ELR (cell line): ENCODE data around the gene FALEC.
A peak's percentile ranks its signal among the peaks of the same experiment; 100 is the strongest.

ENCODE experiments used
- DNase-seq: peaks from one replicate; pipeline ENCODE4 v3.0.0-alpha.2; 2015; ENCODE audit warnings: low read depth

FALEC gene

DNA sequence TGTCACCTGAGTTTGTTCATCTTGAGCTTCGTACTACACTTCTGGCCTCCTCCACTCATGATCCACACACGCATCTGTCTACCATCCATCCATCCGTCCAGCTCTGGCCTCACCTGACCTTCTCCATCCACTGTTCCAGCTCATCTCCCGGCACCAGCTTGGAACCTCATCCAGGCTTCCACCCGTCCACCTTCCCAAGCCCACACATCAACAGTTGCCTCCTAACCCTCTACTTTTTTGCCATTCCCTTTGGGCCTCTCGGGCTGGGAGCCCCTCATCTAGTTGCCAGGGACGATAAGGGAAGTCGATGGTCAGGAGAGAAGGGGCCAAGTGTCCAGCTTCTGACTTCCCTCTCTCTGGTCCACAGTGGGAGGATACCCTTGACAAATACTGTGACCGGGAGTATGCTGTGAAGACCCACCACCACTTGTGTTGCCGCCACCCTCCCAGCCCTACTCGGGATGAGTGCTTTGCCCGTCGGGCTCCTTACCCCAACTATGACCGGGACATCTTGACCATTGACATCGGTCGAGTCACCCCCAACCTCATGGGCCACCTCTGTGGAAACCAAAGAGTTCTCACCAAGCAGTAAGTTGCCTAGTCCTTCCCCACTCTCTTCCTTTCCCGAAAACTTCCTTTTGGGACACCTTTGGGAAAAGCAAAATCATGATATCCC, 3.4 kb upstream of the FALEC start:
- no peak for DNase-seq

DNA sequence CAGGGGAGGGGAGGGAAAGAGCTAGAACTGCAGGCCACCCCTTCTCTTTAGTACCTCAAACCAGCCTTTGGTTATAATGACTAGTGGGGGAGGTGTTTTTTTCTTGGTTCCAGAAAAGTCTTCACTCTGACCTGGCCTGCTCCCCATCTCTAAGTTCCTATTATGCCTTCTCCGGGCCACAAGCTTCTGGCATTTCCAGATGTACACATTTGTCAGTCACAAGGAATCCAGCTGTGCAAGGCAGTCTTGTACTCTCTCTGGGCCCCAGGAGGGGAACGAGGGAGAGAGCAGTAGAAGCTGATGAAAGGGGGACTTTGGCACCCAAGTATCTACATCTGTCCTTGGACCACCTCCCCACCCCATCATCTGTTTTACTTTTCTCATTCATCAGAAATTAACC, 2.7 kb upstream of the FALEC start:
- no peak for DNase-seq

DNA sequence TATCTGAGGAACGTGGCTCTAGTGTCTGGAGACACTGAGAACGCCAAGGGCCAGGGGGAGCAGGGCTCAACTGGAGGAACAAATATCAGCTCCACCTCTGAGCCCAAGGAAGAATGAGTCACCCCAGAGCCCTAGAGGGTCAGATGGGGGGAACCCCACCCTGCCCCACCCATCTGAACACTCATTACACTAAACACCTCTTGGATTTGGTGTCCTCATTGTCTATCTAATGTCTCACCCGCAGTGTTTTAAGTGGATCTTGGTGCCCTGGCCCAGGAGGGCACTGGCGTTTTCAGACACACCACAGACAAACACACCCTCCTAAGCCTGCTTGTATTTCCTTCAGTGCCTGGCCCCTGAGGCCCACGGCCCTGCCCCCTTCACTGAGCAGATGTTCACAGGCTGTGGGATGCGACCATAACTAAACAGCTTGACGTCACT, 2.2 kb upstream of the FALEC start:
- DNase-seq: peak; percentile 57

DNA sequence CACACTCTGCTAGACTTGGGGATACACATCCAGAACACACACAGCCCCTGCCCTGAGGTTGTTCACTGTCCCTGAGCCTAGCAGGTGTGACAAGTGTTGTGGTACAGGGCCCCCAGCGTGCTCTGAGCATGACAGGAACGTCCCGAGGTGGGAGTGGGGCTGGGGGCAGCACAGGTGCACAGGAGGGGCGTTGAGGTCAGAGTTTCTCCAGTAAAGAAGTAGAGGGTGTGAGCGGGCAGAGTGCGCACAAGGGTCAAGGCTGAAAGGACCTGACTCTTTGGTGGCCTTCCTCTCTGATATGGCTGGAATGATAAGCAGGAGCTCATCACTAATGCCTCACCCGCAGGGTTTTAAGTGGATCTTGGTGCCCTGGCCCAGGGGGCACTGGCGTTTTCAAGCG, 1.3 kb upstream of the FALEC start:
- no peak for DNase-seq

DNA sequence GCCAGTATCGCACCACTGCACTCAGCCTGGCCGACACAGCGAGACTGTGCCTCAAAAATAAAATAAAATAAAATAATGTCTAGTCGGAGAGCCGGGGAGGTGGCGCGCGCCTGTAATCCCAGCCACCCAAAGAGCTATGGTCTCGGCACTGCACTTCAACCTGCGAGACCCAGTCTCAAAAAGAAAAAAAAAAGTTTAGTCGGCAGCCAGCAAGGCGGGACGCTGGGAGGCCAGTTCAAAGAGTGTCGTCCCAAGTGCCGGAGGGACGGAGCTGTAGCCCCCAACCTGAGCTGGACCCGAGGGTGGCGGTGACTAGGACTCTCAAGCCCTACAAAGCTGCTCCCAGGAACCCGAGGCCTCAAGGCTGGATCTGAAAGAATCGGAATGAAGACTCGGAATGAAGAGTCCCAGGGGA, 632 bp upstream of the FALEC start:
- no peak for DNase-seq

DNA sequence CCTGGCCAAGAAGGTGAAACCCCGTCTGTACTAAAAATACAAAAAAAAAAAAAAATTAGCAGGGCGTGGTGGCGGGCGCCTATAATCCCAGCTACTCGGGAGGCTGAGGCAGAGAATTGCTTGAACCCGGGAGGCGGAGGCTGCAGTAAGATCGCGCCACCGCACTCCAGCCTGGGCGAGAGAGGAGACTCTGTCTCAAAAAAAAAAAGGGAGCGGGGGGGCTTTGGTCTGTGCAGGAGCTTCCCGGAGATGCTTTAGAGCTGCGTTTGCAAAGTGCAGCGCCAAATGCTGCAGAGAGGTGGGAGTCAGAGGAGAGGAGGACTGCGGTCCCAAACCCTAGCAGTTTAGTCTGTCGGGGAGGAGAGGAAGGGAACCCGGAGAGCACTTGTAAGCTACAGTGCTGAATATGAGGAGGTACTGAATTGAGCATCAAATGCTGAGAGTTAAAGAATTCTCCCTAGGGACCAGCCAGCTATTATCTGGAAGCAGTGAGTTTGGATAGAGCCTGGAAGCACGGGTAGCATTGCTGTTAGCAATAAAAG, 569 bp downstream of the FALEC start:
- peak; percentile 42 for DNase-seq

DNA sequence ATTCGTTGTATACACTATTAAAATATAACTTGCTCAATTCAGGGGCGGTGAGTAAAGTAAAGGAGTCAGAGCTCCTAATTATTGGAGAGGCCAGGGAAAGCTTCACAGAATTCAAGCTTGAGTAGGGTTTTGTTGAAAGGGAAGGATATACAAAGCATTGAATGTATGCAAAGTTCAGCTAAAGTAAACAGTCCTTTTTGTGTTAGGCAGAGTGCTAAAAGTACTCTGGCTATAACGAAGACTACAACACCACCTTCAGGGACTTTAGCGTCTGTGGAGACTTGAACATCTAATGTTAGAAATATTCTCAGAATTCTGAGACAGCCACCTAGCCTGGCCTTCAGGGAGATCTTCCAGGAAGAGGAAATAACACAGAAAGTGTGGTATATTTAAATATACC, 1.1 kb downstream of the FALEC start:
- no peak for DNase-seq

DNA sequence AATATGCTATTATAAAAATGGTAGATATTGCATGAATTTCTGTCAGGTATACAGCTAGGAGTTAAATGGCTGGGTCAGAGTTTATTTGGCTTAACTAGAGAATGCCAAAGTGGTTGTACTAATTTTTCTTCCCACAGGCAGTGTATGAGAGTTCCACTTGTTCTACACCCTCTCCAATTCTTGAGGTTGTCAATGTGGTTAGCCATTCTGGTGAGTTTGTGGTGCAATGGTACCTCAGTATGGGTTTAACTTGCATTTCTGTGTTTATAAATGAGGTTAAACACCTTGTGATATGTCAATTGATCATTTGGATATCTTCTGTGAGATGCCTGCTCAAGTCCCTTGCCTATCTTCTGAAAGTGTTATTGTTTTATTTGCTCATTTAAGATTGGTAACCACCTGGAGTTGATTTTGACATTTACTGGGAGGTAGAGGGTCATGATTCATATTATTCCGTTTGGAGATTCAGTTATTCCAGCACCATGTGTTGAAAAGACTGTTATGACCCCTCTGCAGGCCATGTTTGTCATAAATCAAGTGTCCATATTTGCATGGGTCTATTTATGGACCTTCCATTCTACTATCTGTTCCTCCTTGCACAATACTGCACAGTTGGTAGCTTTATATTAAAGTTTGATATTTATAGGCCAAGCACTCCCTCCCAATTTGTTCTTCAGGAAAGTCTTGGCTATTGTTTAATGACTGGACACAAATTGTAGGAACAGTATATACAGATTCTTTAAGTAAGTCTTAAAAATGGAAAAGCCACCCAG, 5.8 kb downstream of the FALEC start:
- DNase-seq: no peak

DNA sequence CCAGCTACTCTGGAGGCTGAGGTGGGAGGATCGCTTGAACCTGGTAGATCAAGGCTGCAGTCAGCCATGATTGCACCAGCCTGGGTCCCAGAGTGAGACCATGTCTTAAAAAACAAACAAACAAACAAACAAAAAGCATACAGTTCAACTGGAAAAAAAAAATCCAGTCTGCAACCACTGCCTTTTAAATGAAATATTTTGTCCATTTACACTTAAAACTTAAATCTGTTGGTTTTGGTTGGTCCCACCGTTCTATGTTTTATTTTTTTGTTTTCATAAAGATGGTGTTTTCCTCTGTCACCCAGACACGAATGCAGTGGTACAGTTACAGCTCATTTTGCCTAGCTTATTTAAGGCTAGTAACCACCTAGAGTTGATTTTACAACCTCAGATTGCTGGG, 9.8 kb downstream of the FALEC start:
- no peak for DNase-seq

DNA sequence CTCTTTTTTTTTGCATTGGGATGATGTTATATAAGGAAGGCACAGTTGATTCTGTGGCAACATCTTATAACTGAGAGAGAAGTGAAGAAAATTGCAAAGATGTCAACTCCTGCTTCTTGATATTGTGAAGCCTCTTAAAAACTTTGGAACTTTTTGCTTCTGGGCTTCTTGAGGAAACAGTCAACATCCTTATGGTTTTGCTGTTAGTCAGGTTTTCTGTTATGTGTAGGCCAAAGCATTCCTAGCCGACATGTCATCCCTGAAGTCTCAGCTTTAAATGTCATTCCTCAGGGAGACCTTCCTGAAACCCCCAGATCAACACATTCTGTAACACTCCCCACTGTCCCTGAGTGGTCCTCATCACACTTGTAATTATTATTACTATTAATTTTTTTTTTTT, 12.6 kb downstream of the FALEC start:
- DNase-seq: peak; percentile 85

DNA sequence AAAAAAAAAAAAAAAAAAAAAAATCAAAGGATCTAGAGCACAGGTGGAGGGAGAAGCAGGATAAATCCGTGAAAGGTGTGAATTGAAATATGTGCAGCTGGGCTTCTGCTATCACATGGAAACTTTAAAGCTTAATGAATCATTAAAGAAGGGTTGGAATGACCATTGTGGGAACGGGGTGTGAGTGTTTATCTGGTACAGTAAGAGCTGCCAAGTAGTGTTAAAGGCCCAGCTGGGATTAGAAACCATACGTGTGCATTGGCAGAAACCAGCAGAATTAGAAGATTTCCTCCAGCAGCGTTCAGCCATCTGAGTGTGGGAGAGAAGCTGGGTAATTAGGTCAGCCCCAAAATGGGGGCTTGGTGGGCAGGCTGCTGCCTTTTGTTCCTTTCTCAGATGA, 13.5 kb downstream of the FALEC start:
- DNase-seq: peak; percentile 46

DNA sequence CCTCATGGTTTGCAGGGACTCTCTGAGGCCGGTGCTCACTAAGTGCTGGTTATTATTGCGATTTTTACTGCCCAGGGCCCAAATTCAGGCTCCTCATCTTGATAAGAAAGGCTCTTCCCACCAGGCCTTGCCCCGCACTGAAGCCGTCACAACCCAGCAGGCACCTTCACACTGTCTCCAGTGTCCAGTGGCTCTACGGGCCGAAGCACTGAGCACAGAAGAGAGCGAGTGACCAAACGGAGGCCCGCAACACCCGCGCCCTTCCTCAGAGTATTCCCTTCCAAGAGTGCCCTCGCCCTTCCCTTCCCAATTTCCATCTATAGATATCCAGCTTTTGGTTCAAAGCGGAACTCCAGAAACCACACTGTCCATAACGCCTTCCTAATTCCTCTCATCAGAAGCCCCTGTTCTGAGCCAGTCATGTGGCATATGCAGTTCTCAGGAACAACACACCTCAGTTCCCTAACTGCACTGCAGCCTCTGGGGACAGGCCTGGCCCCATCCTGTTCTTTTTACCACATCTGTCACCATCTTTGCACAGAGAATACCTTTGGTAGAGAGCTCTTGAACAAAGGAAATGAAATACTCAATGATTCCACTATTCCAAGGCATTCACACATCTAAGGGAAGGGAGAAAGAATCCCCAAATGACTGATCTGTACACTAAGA, 15.1 kb downstream of the FALEC start:
- DNase-seq: no peak

DNA sequence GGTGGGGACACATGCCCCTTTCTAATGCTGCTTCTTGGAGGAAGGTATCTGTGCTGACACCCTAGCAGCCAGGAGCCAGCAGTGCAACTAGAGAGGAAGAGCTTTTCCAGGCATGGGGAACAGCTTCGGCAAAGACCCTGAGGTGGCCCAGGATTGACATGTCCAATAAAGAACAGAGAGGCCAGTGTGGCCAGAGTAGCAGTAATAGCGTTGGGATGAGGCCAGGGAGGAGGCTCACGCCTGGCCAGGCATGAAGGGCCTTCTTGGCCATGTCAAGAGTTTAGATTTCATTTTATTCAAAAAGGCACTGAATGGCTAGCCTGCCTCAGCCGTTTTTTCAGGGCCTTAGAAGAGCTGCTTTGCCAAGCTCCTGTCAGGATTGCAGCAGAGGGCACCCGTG, 17.3 kb downstream of the FALEC start:
- DNase-seq: no peak

DNA sequence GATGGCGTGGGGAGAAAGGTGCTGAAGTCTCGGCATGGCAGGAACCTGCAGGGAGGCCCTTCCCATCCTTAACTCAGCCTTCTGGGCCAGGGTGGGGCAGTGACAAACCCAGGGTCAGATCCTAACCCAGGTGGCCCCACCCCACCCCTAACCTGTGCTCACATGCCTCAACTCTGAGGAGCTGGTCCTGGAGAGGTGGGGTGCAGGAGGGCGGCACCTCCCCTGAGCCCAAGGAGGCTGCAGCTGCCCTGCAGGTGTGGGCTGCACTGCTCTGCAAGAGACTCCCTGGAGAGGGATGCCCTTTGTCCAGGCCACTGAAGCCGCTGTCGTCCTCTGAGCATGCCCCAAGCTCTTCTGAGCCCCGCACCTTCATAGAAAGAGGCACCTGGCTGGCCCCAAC, 18.4 kb downstream of the FALEC start:
- DNase-seq: no peak

DNA sequence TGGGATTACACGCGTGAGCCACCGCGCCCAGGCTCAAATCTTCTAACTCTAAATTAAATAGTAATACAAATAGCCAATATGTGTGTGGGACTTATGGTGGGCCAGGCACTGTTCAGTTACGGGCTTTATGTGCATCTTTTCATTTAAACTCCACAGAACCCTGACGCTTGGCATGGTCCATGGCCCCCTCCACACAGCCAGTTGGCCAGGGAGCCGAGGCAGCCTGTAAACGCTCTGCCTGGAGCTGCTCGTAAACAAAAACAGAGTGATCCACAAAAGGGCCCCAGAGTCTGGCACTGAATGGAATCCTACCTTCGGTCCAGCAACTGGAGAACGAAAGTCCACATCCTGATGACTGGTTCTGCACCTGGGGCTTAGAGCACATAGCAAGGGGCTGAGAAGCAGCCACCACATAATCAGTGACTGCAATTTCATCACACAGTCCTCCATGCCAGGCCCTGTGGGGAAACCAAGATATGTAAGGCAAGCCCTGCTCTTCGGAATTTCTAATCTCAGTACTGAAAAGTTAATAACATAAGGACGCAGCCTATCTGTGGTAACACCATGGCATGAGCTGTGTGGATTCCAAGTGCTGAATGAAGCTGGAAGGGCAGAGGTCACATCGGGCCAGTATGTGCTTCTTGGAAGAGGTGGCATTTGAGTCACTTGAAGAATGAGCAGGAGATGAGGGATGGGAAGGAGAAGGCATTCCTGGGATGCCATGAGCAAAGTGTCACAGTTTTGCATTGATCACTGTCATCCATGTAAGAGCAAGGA, 20.1 kb downstream of the FALEC start:
- DNase-seq: peak; percentile 59

DNA sequence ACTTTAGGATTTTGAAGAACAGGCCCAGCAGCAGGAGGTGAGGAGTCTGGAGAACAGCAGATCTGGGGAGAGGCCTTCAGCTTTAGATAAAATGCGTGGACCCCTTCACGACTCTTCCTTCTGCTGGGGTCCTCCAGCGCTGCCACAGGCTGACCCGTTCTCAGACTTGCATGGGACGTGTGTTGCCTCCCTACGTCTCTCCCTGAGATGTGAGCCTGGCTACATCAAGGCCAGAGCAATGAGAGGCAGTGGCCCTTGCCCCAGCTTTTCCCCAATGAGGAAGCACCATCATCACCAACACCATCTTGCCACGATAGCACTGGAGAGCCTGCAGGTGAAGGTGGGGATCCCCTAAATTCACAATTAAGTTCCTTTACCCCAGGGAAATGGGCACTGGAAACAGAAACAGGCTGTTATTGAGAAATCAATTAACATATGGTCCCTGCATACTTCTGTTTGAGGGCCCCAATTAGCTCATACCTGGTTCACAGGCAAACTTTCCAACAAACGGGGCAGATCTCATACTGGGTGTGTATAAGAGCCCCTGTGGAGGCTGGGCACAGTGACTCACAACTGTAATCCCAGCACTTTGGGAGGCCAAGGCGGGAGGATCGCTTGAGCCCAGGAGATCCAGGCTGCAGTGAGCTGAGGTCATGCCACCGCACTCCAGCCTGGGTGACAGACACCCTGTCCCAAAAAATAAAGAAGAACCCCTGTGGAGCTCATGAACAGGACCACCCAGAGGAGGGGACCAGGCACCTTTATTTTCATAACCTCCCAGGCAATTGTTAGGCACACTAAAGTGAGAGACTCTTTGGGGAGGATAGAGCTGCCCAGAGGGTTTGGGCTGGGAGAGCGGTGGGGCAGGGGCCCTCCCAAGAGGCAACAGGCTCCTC, 21.5 kb downstream of the FALEC start:
- DNase-seq: no peak

DNA sequence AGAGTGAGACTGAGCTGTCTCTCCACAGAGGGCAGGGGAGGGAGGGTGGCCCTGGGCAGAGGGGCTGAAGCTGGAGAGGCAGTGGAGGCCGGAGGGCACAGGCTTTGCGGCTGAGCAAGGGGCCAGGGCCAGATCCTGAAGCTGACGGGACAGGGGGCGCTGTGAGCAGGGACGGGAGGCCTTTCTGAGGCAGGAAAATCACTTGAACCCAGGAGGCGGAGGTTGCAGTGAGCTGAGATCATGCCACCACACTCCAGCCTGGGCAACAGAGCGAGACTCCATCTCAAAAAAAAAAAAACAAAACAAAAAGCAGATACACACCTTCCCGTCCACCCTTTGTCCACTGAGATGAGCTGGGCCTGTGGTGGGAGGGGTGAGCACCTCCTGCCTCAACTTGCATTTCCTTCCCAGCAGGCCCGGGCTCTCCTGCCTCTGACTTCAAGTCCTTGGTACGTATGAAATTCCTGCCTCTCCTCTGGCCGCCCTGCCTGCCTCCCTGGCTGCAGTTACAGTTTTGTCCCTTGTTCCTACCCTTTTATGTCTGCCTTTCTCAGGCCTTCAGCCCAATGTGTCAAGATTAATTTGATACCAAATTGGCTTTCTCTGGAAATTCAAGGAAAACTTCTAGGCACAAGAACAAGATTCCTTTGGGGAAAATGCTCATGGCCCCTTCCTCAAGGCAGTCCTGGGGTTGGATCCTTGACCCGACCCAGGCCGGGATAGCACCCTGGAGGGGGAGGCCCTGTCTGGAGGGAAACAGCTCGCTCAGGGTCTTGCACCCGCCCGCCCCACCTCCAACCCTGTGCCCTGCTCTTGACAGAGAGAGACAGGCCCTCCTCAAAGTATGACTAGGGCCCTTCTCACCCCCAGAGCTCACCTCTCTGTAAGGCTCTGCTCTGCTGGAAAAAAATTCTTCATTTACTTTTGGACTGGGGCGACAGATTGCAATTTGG, 22.5 kb downstream of the FALEC start:
- DNase-seq: peak; percentile 65

DNA sequence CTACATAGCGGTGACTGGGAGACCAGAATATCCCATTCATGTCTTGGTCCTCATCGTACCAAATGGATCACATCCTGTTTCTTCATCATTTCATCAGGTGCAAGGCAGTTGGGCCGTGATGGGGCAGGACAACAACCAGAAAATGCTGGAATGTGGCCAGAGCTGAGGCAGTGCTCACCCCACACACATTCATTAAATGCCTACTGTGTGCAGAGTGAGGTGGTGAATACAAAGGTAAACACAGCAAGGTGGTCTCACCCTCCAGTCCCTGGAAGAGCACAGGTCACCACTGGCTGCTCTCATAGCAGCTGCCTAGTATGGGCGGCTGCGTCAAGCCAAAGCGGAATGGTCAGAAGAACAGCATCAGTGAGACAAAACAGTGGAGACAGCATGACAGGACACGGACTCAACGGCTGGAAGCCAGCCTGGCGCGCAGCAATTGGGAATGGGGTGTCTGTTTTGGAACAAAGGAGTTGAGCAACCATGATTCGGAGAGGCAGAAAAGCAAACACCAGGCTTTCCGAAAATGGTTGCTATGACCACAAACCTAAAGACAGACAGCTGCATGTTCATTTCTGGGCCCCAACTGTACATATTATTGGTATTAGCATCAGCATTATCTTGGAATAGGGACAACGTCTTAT, 28.1 kb downstream of the FALEC start:
- no peak for DNase-seq

DNA sequence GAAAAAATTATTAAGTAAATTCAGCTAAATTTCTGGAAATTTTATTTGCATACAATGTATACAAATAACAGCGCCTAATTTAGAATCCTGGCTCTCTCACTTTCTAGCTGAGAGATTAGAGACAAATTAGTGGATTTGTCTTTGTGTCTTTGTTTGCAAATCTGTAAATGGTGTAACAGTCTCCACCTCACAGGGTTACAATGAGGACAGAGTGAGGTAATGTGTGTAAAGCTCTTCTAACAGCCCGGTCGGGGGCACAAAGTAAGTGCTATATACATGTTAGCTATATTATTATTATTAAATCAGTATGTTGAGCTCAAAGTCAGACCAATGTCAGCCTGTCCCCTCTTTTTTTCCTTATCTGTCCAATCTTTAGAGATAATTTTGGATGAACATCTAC, 28.7 kb downstream of the FALEC start:
- no peak for DNase-seq
